Mesothelial cell of epicardium (in vitro differentiated cells): ENCODE measurements around the gene INPP4B. TPM values are rescaled to one million over a fixed set of nuclear protein-coding genes. Genes with fewer than 3 reads are reported as not detected.

ENCODE experiments used
- DNase-seq, 2 experiments: peaks; one replicate each; pipeline ENCODE4 v3.0.0; 2021; ENCODE audit warnings: low spot score in 2 of 2; ENCODE audit not compliant: unreplicated experiment in 2 of 2
- H3K27ac Mint-ChIP-seq: 2 replicates; pipeline ENCODE4 v1.8.0; 2021; ENCODE audit warnings: mixed read lengths
- H3K27me3 Mint-ChIP-seq: 2 replicates; pipeline ENCODE4 v1.8.0; 2021; ENCODE audit warnings: low read depth, mixed read lengths
- H3K36me3 Mint-ChIP-seq: 2 replicates; pipeline ENCODE4 v1.8.0; 2021; ENCODE audit warnings: mixed read lengths
- H3K4me1 Mint-ChIP-seq: 2 replicates; pipeline ENCODE4 v1.8.0; 2021; ENCODE audit warnings: mixed read lengths
- H3K4me3 Mint-ChIP-seq: 2 replicates; pipeline ENCODE4 v1.8.0; 2021; ENCODE audit warnings: mild to moderate bottlenecking, moderate library complexity, mixed read lengths
- H3K9me3 Mint-ChIP-seq: 2 replicates; pipeline ENCODE4 v1.8.0; 2021; ENCODE audit warnings: mixed read lengths
- total RNA-seq: library from RNA; stranded (reverse); gene quantifications from 3 replicates; pipeline ENCODE4 v1.2.1, GENCODE V29; 2021
- TF ChIP-seq, protein P1 (sequence below): fragments of 200-600 bp; sonication (generic); IDR thresholded peaks from one replicate; pipeline ENCODE4 v1.5.0; 2021; ENCODE audit warnings: antibody characterized with exemption; ENCODE audit not compliant: unreplicated experiment

The INPP4B gene
- total RNA-seq, 1 donor from 2014 or later: 35.4 TPM

DNA sequence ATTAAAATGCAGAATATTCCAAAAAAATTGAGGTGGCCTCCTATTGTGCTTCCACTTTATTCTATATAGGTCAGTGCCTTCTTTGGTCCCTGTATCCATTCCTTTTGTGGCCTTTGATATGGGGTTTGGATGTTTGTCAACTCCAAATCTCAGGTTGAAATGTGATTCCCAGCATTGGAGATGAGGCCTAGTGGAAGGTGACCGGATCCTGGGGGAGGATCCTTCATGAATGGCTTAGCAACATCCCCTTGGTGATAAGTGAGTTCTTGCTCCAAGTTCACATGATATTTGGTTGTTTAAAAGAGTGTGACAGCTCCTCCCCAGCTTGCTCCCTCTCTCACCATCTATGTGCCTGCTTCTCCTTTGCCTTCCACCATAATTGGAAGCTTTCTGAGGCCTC is 380.6 kb downstream of the INPP4B start:
- Mint-ChIP-seq H3K27me3 (no peaks in the 10 kb centered on the region), H3K9me3 (peaks cover 3% of the 10 kb centered on the region), H3K4me1 (peaks cover 23% of the 10 kb centered on the region), H3K36me3 (peaks cover 2% of the 10 kb centered on the region), H3K4me3 (no peak overlapping the region), H3K27ac (no peak overlapping the region)
- DNase-seq: no peak
- TF ChIP-seq, protein P1, sequence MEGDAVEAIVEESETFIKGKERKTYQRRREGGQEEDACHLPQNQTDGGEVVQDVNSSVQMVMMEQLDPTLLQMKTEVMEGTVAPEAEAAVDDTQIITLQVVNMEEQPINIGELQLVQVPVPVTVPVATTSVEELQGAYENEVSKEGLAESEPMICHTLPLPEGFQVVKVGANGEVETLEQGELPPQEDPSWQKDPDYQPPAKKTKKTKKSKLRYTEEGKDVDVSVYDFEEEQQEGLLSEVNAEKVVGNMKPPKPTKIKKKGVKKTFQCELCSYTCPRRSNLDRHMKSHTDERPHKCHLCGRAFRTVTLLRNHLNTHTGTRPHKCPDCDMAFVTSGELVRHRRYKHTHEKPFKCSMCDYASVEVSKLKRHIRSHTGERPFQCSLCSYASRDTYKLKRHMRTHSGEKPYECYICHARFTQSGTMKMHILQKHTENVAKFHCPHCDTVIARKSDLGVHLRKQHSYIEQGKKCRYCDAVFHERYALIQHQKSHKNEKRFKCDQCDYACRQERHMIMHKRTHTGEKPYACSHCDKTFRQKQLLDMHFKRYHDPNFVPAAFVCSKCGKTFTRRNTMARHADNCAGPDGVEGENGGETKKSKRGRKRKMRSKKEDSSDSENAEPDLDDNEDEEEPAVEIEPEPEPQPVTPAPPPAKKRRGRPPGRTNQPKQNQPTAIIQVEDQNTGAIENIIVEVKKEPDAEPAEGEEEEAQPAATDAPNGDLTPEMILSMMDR: no peak

DNA sequence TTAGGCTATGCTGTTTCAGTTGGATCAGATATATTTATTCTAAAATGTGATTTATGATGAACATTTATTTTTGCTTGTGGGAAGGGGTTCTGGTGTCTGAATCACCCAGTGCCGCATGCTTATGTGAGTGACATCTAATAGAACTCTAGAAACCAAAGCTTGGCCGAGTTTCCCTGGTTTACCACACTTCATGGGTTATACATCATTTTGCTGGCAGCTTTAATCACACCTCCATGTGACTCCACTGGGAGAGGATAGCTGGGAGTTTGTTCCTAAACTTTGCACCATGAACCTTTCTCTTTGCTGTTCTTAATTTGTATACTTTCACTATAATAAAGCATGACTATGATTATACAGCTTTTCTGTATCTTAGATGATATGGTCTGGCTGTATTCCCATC is 382.9 kb downstream of the INPP4B start:
- Mint-ChIP-seq H3K9me3 (no peaks in the 10 kb centered on the region), H3K27me3 (no peaks in the 10 kb centered on the region), H3K36me3 (peaks cover 2% of the 10 kb centered on the region), H3K4me1 (peaks cover 33% of the 10 kb centered on the region), H3K4me3 (no peak overlapping the region), H3K27ac (no peak overlapping the region)
- TF ChIP-seq, protein P1: no peak
- DNase-seq: no peak

DNA sequence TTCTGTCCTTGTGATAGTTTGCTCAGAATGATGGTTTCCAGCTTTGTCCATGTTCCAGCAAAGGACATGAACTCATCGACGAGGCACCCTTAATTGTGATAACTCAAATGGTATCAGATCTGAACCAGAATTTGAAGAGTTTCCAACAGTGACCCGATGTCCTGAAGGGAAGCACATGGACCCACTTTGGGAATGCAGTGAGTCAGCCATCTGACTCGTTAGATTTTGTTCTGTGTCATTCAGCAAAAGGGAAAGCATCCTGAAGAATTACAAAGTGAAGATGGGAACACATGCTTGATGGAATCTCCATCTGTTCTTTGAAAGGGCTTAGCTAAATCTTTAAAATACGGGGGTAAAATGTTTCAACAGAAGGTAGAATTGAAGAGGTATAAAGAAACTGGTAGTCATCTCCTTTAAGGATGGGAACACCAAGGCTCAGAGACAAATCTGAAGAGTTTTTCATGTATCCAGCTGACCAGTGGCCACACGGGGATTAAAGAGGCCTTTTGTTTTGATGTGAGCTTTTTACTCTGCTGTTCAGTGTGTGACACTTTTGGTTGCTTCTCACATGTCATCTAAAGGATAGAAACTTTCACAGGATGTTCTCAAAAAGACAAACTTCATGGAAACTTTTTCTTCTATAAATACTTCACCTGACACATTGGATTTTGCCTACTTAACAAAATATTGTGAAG is 393.8 kb downstream of the INPP4B start:
- Mint-ChIP-seq H3K36me3 (peaks cover 5% of the 10 kb centered on the region), H3K9me3 (peaks cover 14% of the 10 kb centered on the region), H3K27ac (no peak overlapping the region), H3K27me3 (no peaks in the 10 kb centered on the region), H3K4me1 (peaks cover 4% of the 10 kb centered on the region), H3K4me3 (no peak overlapping the region)
- DNase-seq: no peak
- TF ChIP-seq, protein P1: no peak

DNA sequence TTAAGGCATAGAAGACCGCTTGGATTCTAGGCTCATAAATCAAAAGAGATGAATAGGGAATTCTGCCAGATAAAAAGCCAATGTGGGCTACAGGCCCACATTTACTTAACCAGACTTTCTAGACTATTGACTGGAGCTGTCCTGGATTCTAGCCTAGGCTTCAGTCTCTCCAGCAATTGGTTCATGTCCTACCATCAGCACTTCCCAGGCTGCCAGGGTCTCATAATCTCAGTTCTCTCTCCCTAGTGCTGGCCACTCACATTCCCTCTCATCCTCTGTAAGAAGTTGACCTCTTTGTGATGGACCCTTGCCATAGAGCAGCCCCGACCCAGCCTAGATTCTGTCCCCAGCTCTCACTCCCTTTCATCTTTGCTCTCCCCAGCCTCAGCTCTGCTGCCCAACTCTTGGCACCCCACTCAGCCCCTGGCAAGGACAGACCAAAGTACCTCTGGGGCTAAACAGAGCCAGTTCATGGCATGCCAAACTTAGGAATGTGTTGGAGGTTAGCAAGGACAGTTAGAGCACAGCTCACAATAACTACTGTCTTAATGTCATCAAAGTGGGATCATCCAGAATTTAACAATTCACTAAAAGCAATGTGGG is 396.2 kb downstream of the INPP4B start:
- no peak for DNase-seq
- Mint-ChIP-seq H3K27me3 (no peaks in the 10 kb centered on the region), H3K36me3 (no peaks in the 10 kb centered on the region), H3K27ac (no peak overlapping the region), H3K4me1 (peaks cover 15% of the 10 kb centered on the region), H3K9me3 (no peaks in the 10 kb centered on the region), H3K4me3 (no peak overlapping the region)
- TF ChIP-seq, protein P1: no peak

DNA sequence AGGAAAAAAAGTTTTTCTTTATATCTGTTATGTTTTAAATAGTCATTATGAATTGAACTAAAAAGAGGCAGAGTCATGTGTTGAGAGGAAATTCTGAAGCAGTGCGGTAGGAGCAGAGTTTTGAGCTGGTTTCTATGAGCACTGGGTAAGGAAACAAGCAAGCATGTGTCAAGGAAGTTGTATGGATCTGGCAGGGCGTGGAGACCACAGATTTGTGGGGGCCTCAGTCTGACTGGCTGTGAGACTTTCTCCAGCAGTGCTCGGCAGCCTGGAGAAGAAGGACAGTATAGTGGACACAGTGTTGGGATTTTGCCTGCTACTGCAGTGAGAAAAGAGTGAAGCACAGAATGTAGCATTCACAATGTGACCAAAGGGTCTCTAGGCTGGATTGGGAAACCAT is 399.1 kb downstream of the INPP4B start:
- no peaks in the 10 kb centered on the region for H3K36me3 Mint-ChIP-seq
- peaks cover 16% of the 10 kb centered on the region for H3K9me3 Mint-ChIP-seq
- H3K27ac Mint-ChIP-seq: peak overlapping the region; percentile 2
- DNase-seq: no peak
- TF ChIP-seq, protein P1: no peak
- H3K4me1 Mint-ChIP-seq: peaks cover 15% of the 10 kb centered on the region
- H3K4me3 Mint-ChIP-seq: no peak overlapping the region
- H3K27me3 Mint-ChIP-seq: no peaks in the 10 kb centered on the region
